ENCODE data around the gene GPX2.
A peak's percentile ranks its signal among the peaks of the same experiment; 100 is the strongest.

GPX2 gene

DNA sequence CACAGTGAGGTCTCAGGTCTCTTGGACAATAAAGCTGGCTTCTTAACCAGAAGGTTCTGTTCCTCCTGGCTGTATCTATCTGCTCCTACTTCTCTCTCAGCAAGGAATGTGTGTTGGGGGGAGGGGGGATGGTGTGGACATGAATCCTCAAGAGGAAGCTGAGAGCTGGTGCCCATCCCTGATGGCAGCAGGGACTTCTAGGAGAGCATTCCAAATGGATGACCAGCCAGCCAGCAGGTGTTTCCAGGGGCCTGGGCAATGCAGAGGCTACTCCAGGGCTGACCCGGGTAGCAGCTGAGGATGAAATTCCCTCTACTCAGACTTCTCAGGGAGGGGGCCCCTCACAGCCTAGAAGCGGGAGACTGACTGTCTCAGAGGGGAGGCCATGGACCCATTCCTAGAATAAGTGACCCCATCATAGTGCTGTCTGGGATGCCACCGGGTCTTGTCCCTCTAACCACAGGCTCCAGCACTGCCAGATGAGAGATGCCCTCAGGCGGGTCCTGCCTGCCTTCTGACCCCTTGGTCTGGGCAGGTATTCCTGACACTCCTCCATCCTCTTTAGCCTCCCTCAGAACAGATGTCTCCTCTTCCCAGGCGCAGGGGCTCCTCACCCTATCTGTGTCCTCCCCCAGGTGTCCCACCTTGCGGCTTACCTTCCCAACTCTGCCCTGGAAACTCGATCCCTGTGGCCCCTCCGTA, 28.4 kb upstream of the GPX2 start:
- TF ChIP-seq, protein P1, sequence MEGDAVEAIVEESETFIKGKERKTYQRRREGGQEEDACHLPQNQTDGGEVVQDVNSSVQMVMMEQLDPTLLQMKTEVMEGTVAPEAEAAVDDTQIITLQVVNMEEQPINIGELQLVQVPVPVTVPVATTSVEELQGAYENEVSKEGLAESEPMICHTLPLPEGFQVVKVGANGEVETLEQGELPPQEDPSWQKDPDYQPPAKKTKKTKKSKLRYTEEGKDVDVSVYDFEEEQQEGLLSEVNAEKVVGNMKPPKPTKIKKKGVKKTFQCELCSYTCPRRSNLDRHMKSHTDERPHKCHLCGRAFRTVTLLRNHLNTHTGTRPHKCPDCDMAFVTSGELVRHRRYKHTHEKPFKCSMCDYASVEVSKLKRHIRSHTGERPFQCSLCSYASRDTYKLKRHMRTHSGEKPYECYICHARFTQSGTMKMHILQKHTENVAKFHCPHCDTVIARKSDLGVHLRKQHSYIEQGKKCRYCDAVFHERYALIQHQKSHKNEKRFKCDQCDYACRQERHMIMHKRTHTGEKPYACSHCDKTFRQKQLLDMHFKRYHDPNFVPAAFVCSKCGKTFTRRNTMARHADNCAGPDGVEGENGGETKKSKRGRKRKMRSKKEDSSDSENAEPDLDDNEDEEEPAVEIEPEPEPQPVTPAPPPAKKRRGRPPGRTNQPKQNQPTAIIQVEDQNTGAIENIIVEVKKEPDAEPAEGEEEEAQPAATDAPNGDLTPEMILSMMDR (IDR thresholded peaks at IDR 0.05; ENCODE audit: low read depth, low read length, missing control alignments), result no peak
- no peak overlapping the region for H3K4me3 ChIP-seq (ENCODE audit: low read depth, low read length)
- DNase-seq (ENCODE audit: low read depth), result no peak

- H3K4me3 ChIP-seq (ENCODE audit: low read depth, low read length), result no peak overlapping the region
- TF ChIP-seq, protein P1 (IDR thresholded peaks at IDR 0.05; ENCODE audit: low read depth, low read length, missing control alignments), result no peak
- DNase-seq (ENCODE audit: low read depth), result no peak
Observed at GRCh38 chr14:64970041-64970440, 27.5 kb upstream of the GPX2 start.

- TF ChIP-seq, protein P1 (IDR thresholded peaks at IDR 0.05; ENCODE audit: low read depth, low read length, missing control alignments), result no peak
- H3K4me3 ChIP-seq (ENCODE audit: low read depth, low read length), result no peak overlapping the region
- no peak for DNase-seq (ENCODE audit: low read depth)
Observed at GRCh38 chr14:64968651-64969050, 26.1 kb upstream of the GPX2 start.

- DNase-seq (ENCODE audit: low read depth), result no peak
- H3K4me3 ChIP-seq (ENCODE audit: low read depth, low read length), result no peak overlapping the region
- TF ChIP-seq, protein P1 (IDR thresholded peaks at IDR 0.05; ENCODE audit: low read depth, low read length, missing control alignments), result no peak
Observed at GRCh38 chr14:64968167-64968566, 25.6 kb upstream of the GPX2 start.

GRCh38 chr14:64966976-64967375, 24.4 kb upstream of the GPX2 start:
- H3K4me3 ChIP-seq (ENCODE audit: low read depth, low read length), result no peak overlapping the region
- no peak for DNase-seq (ENCODE audit: low read depth)
- TF ChIP-seq, protein P1 (IDR thresholded peaks at IDR 0.05; ENCODE audit: low read depth, low read length, missing control alignments), result no peak

- no peak for DNase-seq (ENCODE audit: low read depth)
- TF ChIP-seq, protein P1 (IDR thresholded peaks at IDR 0.05; ENCODE audit: low read depth, low read length, missing control alignments), result no peak
- no peak overlapping the region for H3K4me3 ChIP-seq (ENCODE audit: low read depth, low read length)
Observed at GRCh38 chr14:64965356-64966000, 22.9 kb upstream of the GPX2 start.

DNA sequence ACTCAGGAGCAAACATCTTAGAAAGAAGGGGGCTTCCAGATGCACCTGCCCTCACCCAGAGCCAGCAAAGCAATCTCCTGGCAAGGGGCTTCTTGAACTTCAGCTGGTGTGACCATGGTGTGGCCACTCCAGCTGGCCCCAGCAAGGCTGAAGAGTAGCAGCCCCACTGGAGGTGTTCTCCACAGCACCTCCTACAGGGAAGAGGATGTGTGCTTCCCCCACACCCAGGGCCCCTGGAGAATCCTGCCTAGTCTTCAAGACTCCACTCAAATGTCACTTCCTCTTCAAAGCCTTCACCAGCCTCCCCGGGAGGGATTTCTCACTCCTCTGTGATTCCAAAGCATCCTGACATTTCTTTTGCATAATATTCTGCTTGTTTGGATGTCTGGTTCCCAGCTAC, 21.1 kb upstream of the GPX2 start:
- no peak overlapping the region for H3K4me3 ChIP-seq (ENCODE audit: low read depth, low read length)
- TF ChIP-seq, protein P1 (IDR thresholded peaks at IDR 0.05; ENCODE audit: low read depth, low read length, missing control alignments), result peak; percentile 22
- DNase-seq (ENCODE audit: low read depth), result no peak
